HEK293T (cell line): ENCODE measurements around the gene ANKDD1B.

Experiments
- CTCF ChIA-PET: fragments of 350-600 bp; formaldehyde crosslinking; extraction: SDS; loops from one replicate; lab custom pipeline; 2021; ENCODE audit warnings: antibody characterized with exemption, inconsistent platforms; lab: Yijun Ruan, JAX
- POLR2A ChIA-PET: fragments of 350-600 bp; formaldehyde crosslinking; extraction: SDS; loops from one replicate; lab custom pipeline; 2020; ENCODE audit warnings: antibody characterized with exemption, inconsistent platforms; lab: Yijun Ruan, JAX
- DNase-seq: peaks from one replicate; pipeline ENCODE4 v3.0.0; 2012; ENCODE audit warnings: mixed read lengths; ENCODE audit errors: extremely low spot score
- ARNT ChIP-seq: fragments of 450-650 bp; IDR thresholded peaks from 2 replicates; pipeline ENCODE4 v1.6.1; 2017; ENCODE audit warnings: mild to moderate bottlenecking
- BHLHE40 ChIP-seq: fragments of 450-650 bp; IDR thresholded peaks from 2 replicates; pipeline ENCODE4 v1.6.1; 2016; ENCODE audit warnings: mild to moderate bottlenecking, moderate library complexity, borderline replicate concordance
- CTBP1 ChIP-seq: fragments of 450-650 bp; IDR thresholded peaks from 2 replicates; pipeline ENCODE4 v1.6.1; 2016; ENCODE audit warnings: borderline replicate concordance
- ELF4 ChIP-seq: fragments of 450-650 bp; IDR thresholded peaks from 2 replicates; pipeline ENCODE4 v1.6.1; 2017; ENCODE audit warnings: antibody characterized with exemption
- FOXA1 ChIP-seq: fragments of 450-650 bp; IDR thresholded peaks from 2 replicates; pipeline ENCODE4 v1.6.1; 2016; ENCODE audit warnings: mild to moderate bottlenecking
- FOXK2 ChIP-seq: fragments of 450-650 bp; IDR thresholded peaks from 2 replicates; pipeline ENCODE4 v1.6.1; 2016; ENCODE audit warnings: mild to moderate bottlenecking
- FOXM1 ChIP-seq: fragments of 450-650 bp; IDR thresholded peaks from 2 replicates; pipeline ENCODE4 v1.6.1; 2017; ENCODE audit warnings: mild to moderate bottlenecking, borderline replicate concordance
- HDGF ChIP-seq: fragments of 450-650 bp; IDR thresholded peaks from 2 replicates; pipeline ENCODE4 v1.6.1; 2017; ENCODE audit warnings: antibody characterized with exemption, borderline replicate concordance
- L3MBTL2 ChIP-seq: fragments of 450-650 bp; conservative IDR thresholded peaks from 2 replicates; pipeline ENCODE4 v1.6.1; 2016; ENCODE audit warnings: mild to moderate bottlenecking
- LEF1 ChIP-seq: fragments of 450-650 bp; IDR thresholded peaks from 2 replicates; pipeline ENCODE4 v1.6.1; 2017; ENCODE audit warnings: mild to moderate bottlenecking, borderline replicate concordance
- NFRKB ChIP-seq: fragments of 450-650 bp; IDR thresholded peaks from 2 replicates; pipeline ENCODE4 v1.6.1; 2016; ENCODE audit warnings: mild to moderate bottlenecking, moderate library complexity
- SP1 ChIP-seq: fragments of 450-650 bp; IDR thresholded peaks from 2 replicates; pipeline ENCODE4 v1.6.1; 2017
- SUZ12 ChIP-seq: fragments of 450-650 bp; IDR thresholded peaks from 2 replicates; pipeline ENCODE4 v1.6.1; 2016; ENCODE audit warnings: mild to moderate bottlenecking
- TARDBP ChIP-seq: fragments of 450-650 bp; IDR thresholded peaks from 2 replicates; pipeline ENCODE4 v1.6.1; 2016
- ZNF384 ChIP-seq: fragments of 450-650 bp; IDR thresholded peaks from 2 replicates; pipeline ENCODE4 v1.6.1; 2016
- TF ChIP-seq, protein P1 (sequence below): fragments of 450-650 bp; IDR thresholded peaks from 2 replicates; pipeline ENCODE4 v1.6.1; 2016

The ANKDD1B gene

DNA sequence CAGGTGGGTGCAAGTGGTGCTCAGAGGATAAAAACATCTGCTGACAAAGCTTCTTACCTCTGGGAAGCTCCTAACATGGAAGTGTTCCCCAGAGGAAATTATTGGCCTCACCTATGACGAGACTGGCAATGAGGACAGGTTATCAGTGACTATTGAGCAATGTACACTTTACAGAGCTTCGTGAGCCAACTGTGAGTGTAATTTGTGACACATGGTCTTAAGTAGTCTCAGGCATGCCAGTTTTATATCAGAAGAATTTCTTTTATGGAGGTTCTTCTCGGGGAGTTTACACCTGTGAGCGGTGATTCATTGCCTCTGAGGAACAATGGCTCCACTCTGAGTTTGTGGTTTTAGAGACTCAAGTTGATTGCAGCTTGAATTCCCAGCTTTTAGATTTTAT is 11.3 kb downstream of the ANKDD1B start:
- CTCF ChIA-PET, result no interaction called here
- no peak for DNase-seq
- TF ChIP-seq HDGF (no peak), LEF1 (no peak), FOXK2 (no peak), TARDBP (no peak), ZNF384 (no peak), L3MBTL2 (no peak), NFRKB (no peak), ELF4 (no peak), BHLHE40 (no peak), SP1 (no peak), FOXA1 (no peak), FOXM1 (no peak), SUZ12 (no peak), CTBP1 (no peak), ARNT (no peak)
- TF ChIP-seq, protein P1, sequence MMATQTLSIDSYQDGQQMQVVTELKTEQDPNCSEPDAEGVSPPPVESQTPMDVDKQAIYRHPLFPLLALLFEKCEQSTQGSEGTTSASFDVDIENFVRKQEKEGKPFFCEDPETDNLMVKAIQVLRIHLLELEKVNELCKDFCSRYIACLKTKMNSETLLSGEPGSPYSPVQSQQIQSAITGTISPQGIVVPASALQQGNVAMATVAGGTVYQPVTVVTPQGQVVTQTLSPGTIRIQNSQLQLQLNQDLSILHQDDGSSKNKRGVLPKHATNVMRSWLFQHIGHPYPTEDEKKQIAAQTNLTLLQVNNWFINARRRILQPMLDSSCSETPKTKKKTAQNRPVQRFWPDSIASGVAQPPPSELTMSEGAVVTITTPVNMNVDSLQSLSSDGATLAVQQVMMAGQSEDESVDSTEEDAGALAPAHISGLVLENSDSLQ, result no peak

DNA sequence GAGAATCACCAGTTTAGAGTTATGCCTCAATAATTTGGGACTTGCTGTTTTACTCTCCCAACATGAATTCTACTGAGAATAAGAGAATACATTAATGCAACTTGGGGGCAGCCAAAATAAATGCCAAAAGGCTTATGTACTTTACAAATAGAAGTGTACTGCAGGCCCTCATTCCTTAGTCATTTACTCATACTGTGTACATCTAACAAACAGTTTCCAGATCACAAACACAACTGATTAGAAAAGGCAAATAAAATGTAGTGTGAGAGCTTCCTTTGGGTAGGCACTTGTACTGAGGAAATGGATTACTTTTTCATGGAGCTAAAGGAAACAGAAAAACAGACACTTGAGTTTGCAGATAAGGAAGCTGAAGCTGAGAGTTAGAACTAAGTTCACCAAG is 12.6 kb downstream of the ANKDD1B start:
- POLR2A ChIA-PET, result no interaction called here
- TF ChIP-seq SP1 (no peak), FOXM1 (no peak), SUZ12 (no peak), NFRKB (no peak), TARDBP (no peak), BHLHE40 (no peak), ELF4 (no peak), ARNT (no peak), FOXA1 (no peak), FOXK2 (no peak), LEF1 (no peak), L3MBTL2 (no peak), HDGF (no peak), CTBP1 (no peak), ZNF384 (no peak)
- TF ChIP-seq, protein P1, result no peak
- CTCF ChIA-PET, result no interaction called here
- DNase-seq, result no peak

More for the DNA sequence above, 11.3 kb downstream of the ANKDD1B start:
- POLR2A ChIA-PET, result no interaction called here

DNA sequence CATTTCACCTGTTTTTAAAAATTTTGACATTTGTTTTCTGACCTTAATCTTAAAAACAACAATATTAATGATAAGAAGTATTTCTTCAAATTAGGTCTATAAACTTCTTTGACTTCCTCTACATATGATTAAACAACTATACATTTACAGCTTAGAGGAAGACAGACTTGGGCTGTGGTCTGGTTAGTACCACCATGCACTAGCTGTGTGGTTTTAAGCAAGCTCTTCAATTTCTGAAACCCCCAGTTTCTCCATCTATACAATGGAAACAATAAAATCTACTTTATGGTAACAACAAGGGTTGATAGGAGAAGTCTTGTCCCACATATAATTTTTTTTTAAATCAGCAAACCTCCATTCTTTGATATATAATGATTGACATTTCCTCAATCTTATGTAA is 15.7 kb downstream of the ANKDD1B start:
- TF ChIP-seq ZNF384, result no peak
- no peak for TF ChIP-seq SP1
- no peak for TF ChIP-seq FOXM1
- TF ChIP-seq ELF4, result no peak
- no peak for TF ChIP-seq ARNT
- TF ChIP-seq HDGF, result no peak
- TF ChIP-seq LEF1, result no peak
- TF ChIP-seq L3MBTL2, result no peak
- ChIA-PET CTCF (no interaction called here), POLR2A (no interaction called here)
- no peak for DNase-seq

DNA sequence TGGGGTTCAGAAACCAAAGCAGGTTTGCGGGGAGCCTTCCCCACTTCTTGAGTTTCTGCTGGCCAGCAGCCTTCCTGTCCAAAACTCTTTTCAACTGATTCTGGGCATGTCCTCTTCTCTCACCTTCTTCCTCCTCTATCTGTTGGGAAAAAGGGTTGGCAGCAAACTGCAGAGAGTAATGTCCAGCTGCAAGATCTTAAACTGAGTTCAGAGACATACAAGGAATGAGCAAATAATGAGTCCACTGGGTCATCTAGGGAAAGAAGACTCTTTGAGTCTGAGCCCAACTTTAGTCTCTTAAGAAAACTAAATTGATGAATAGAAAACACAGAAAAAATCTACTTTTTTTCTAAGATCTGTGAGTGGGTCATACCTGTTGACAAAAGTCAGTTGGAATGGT is 16.5 kb downstream of the ANKDD1B start:
- POLR2A ChIA-PET, result no interaction called here
- CTCF ChIA-PET, result no interaction called here

DNA sequence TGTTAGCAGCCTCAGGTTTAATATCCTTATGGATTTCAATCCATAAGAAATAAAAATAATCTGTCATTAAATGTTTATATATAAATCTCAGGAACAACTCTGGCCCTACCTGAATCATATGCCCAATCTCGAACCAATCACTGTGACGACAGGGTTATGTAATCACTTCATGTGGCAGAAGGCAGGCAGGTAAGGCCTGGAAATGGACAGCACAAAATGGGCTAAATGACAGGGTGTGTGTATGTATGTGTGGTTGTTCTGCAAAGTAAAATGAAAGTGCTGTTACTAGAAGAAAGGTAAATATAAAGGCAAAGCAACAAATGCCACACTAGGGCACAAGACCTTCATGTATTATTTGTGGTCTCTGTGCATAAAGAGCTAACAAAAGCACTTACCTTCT is 19.6 kb downstream of the ANKDD1B start:
- DNase-seq, result no peak
- TF ChIP-seq BHLHE40 (no peak), ZNF384 (no peak), FOXM1 (no peak), CTBP1 (no peak)
- TF ChIP-seq, protein P1, result no peak
- POLR2A ChIA-PET, result no interaction called here
- CTCF ChIA-PET, result no interaction called here

More for the DNA sequence above, 16.5 kb downstream of the ANKDD1B start:
- TF ChIP-seq NFRKB (no peak), ARNT (no peak), L3MBTL2 (no peak), SP1 (no peak), FOXM1 (no peak), CTBP1 (no peak), LEF1 (no peak), BHLHE40 (no peak), ZNF384 (no peak), FOXA1 (no peak), ELF4 (no peak), TARDBP (no peak), SUZ12 (no peak), FOXK2 (no peak), HDGF (no peak)
- TF ChIP-seq, protein P1, result no peak
- DNase-seq, result no peak

DNA sequence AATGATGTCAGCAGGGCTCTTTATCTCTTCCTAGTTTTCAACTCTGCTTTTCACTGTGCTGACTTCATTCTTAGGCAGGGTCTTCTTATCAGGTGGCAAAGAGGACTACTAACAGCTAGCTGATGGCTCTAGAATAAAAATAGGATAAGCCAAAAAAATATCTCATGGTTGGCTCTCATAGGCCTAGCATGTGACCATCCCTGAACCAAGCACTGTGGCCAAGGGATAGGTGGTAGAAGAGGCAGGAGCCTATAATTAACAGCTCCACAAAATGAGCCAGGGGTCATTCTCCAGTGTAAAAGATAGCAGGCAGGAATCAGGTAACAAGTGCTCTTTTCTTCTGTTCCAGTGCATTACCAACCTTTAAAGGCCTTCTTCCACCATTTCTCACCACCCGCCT is 21.1 kb downstream of the ANKDD1B start:
- TF ChIP-seq NFRKB (no peak), L3MBTL2 (no peak), FOXA1 (no peak), FOXM1 (no peak), CTBP1 (no peak), SP1 (no peak), ZNF384 (no peak)
- POLR2A ChIA-PET, result no interaction called here
- no peak for DNase-seq
- CTCF ChIA-PET, result no interaction called here
